IMR-90 (cell line): ENCODE measurements around the gene DSCAM. TPM values are rescaled to one million over a fixed set of nuclear protein-coding genes. Genes with fewer than 3 reads are reported as not detected.

Experiments used
- ATAC-seq: fragments of 200-7000 bp; cut with Tn5 transposase; 2 replicates; pipeline ENCODE4 v1.9.1; 2020; ENCODE audit warnings: low read depth, mild to moderate bottlenecking, moderate library complexity
- BruUV-seq: library from RNA; stranded (reverse); fragments of 400-500 nt; replicated peaks from 2 replicates; lab custom pipeline; 2021; lab: Mats Ljungman, UMichigan
- CTCF ChIA-PET: fragments of 300-600 bp; formaldehyde crosslinking; extraction: SDS; loops from one replicate; lab custom pipeline; 2021; ENCODE audit warnings: antibody characterized with exemption; lab: Yijun Ruan, JAX
- POLR2A ChIA-PET: fragments of 300-600 bp; sonication (Branson Sonifier 250); formaldehyde crosslinking; loops from one replicate; lab custom pipeline; 2022; ENCODE audit warnings: antibody characterized with exemption; ENCODE audit not compliant: unreplicated experiment; lab: Charles Lee
- DNase-seq: peaks from one replicate; pipeline ENCODE4 v3.0.0; 2013
- H2AFZ ChIP-seq: replicated peaks from 2 replicates; pipeline ENCODE3; 2013; ENCODE audit warnings: low read length, mild to moderate bottlenecking; ENCODE audit not compliant: poor library complexity
- H2AK5ac ChIP-seq: 2 replicates; pipeline ENCODE4 v1.6.1; 2013; ENCODE audit warnings: low read depth, low read length, inconsistent platforms
- H2AK9ac ChIP-seq: replicated peaks from 2 replicates; pipeline ENCODE3; 2013; ENCODE audit warnings: mild to moderate bottlenecking, low read depth, low read length, moderate library complexity; ENCODE audit not compliant: poor library complexity
- H2BK120ac ChIP-seq: 2 replicates; pipeline ENCODE4 v1.6.1; 2013; ENCODE audit warnings: low read depth, low read length, inconsistent platforms
- H2BK15ac ChIP-seq: 3 replicates; pipeline ENCODE4 v1.6.1; 2013; ENCODE audit warnings: low read depth, low read length, inconsistent platforms
- H2BK20ac ChIP-seq: 2 replicates; pipeline ENCODE4 v1.6.1; 2013; ENCODE audit warnings: low read depth, mild to moderate bottlenecking, inconsistent platforms, low read length, moderate library complexity
- H2BK5ac ChIP-seq: 2 replicates; pipeline ENCODE4 v1.6.1; 2013; ENCODE audit warnings: mild to moderate bottlenecking, low read depth, low read length, inconsistent platforms; ENCODE audit not compliant: poor library complexity, severe bottlenecking
- H3K14ac ChIP-seq: replicated peaks from 2 replicates; pipeline ENCODE4 v1.6.1; 2013; ENCODE audit warnings: low read depth, low read length, inconsistent platforms
- H3K18ac ChIP-seq: 2 replicates; pipeline ENCODE4 v1.6.1; 2013; ENCODE audit warnings: low read depth, low read length, control low read depth
- H3K23ac ChIP-seq: 2 replicates; pipeline ENCODE4 v1.6.1; 2013; ENCODE audit warnings: low read depth, low read length, inconsistent platforms
- H3K27ac ChIP-seq: 2 replicates; pipeline ENCODE4 v1.5.1; 2013; ENCODE audit warnings: mild to moderate bottlenecking, control low read depth, low read length; ENCODE audit not compliant: insufficient read depth
- H3K27me3 ChIP-seq: 2 replicates; pipeline ENCODE4 v1.6.1; 2013; ENCODE audit warnings: low read length; ENCODE audit not compliant: control insufficient read depth, insufficient read depth
- H3K36me3 ChIP-seq: 2 replicates; pipeline ENCODE4 v1.6.1; 2013; ENCODE audit warnings: low read length, mixed read lengths; ENCODE audit not compliant: control insufficient read depth, insufficient read depth
- H3K4ac ChIP-seq: 2 replicates; pipeline ENCODE4 v1.6.1; 2013; ENCODE audit warnings: low read depth, low read length, inconsistent platforms
- H3K4me1 ChIP-seq: 2 replicates; pipeline ENCODE4 v1.6.1; 2013; ENCODE audit warnings: low read length, mixed read lengths; ENCODE audit not compliant: control insufficient read depth, insufficient read depth
- H3K4me2 ChIP-seq: 2 replicates; pipeline ENCODE4 v1.6.1; 2013; ENCODE audit warnings: low read depth, mild to moderate bottlenecking, control low read depth, low read length, moderate library complexity
- H3K4me3 ChIP-seq: 2 replicates; pipeline ENCODE4 v1.5.1; 2013; ENCODE audit warnings: low read depth, mild to moderate bottlenecking, control low read depth, low read length, moderate library complexity; ENCODE audit not compliant: insufficient read depth
- H3K56ac ChIP-seq: 2 replicates; pipeline ENCODE4 v1.6.1; 2013; ENCODE audit warnings: low read length, inconsistent platforms; ENCODE audit not compliant: insufficient read depth; ENCODE audit errors: extremely low read depth
- H3K79me1 ChIP-seq, 2 experiments: 2 replicates each; pipeline ENCODE4 v1.6.1; 2013; ENCODE audit warnings: low read length in 2 of 2, inconsistent platforms in 1 of 2, low read depth in 1 of 2
- H3K9ac ChIP-seq: 2 replicates; pipeline ENCODE4 v1.6.1; 2013; ENCODE audit warnings: low read depth, low read length, control low read depth
- H3K9me1 ChIP-seq: 2 replicates; pipeline ENCODE4 v1.6.1; 2013; ENCODE audit warnings: low read length, inconsistent platforms; ENCODE audit not compliant: insufficient read depth
- H3K9me3 ChIP-seq: 2 replicates; pipeline ENCODE4 v1.6.1; 2013; ENCODE audit warnings: low read length; ENCODE audit not compliant: control insufficient read depth, insufficient read depth
- H4K20me1 ChIP-seq: 2 replicates; pipeline ENCODE4 v1.6.1; 2013; ENCODE audit warnings: low read length, inconsistent platforms; ENCODE audit not compliant: insufficient read depth
- H4K5ac ChIP-seq: 2 replicates; pipeline ENCODE4 v1.6.1; 2013; ENCODE audit warnings: mild to moderate bottlenecking, low read depth, low read length, control low read depth
- H4K8ac ChIP-seq, 2 experiments: 2 replicates each; pipeline ENCODE4 v1.6.1; 2013; ENCODE audit warnings: low read depth in 2 of 2, low read length in 2 of 2, control low read depth in 1 of 2, inconsistent platforms in 1 of 2
- H4K91ac ChIP-seq: 2 replicates; pipeline ENCODE4 v1.6.1; 2013; ENCODE audit warnings: low read depth, low read length, inconsistent platforms; ENCODE audit not compliant: insufficient read depth
- BHLHE40 ChIP-seq: fragments of 150-350 bp; IDR thresholded peaks from 2 replicates; pipeline ENCODE4 v1.6.1; 2016; ENCODE audit warnings: mild to moderate bottlenecking, low read depth, low read length
- CHD1 ChIP-seq: IDR thresholded peaks from 2 replicates; pipeline ENCODE4 v1.6.1; 2012; ENCODE audit warnings: low read depth, low read length, improper control_type of control experiment
- ELK1 ChIP-seq: fragments of 150-350 bp; IDR thresholded peaks from 2 replicates; pipeline ENCODE4 v1.6.1; 2016; ENCODE audit warnings: low read depth, mild to moderate bottlenecking, low read length, moderate library complexity, borderline replicate concordance
- FOS ChIP-seq: fragments of 150-350 bp; IDR thresholded peaks from 2 replicates; pipeline ENCODE4 v1.6.1; 2016; ENCODE audit warnings: low read depth, low read length
- MAFK ChIP-seq: IDR thresholded peaks from 2 replicates; pipeline ENCODE4 v1.6.1; 2012; ENCODE audit warnings: low read depth, low read length, improper control_type of control experiment
- MXI1 ChIP-seq: IDR thresholded peaks from 2 replicates; pipeline ENCODE4 v1.6.1; 2012; ENCODE audit warnings: low read depth, mild to moderate bottlenecking, low read length, moderate library complexity, borderline replicate concordance
- RCOR1 ChIP-seq: IDR thresholded peaks from 2 replicates; pipeline ENCODE4 v1.6.1; 2012; ENCODE audit warnings: mild to moderate bottlenecking, low read length, improper control_type of control experiment; ENCODE audit not compliant: insufficient replicate concordance
- USF2 ChIP-seq: fragments of 150-350 bp; IDR thresholded peaks from 2 replicates; pipeline ENCODE4 v1.6.1; 2017; ENCODE audit warnings: mild to moderate bottlenecking, antibody characterized with exemption, low read length, low read depth
- WGBS, 2 experiments: methylation state at CpG; one replicate each; pipeline versions ENCODE4 v1.1.5 to v1.1.7; 2013; ENCODE audit warnings: missing lambda C conversion rate in 2 of 2; ENCODE audit not compliant: insufficient read length in 1 of 2; ENCODE audit errors: extremely low coverage in 2 of 2; 5-methylcytosine and 5-hydroxymethylcytosine counted together
- dilution Hi-C: fragments of 300-500 bp; cut with HindIII; formaldehyde crosslinking; loops from one replicate; pipeline ENCODE4 v1.14.3; 2018; ENCODE audit warnings: low sequenced_read_pairs; ENCODE audit not compliant: unreplicated experiment
- in situ Hi-C: fragments of 300-500 bp; cut with MboI; formaldehyde crosslinking; loops from 3 replicates; pipeline ENCODE4 v1.14.3; 2019; ENCODE audit warnings: low sequenced_read_pairs, inconsistent platforms, mixed read lengths
- intact Hi-C: fragments of 100-400 bp; cut with micrococcal nuclease; formaldehyde crosslinking; loops from 2 replicates; pipeline ENCODE4 v1.10.0; 2022
- polyA plus RNA-seq, 3 experiments: library from polyadenylated mRNA; depleted of rRNA; stranded (reverse); fragments of >200 nt; gene quantifications; 2 replicates each; pipeline ENCODE4 v1.2.3, GENCODE V29; 2012; ENCODE audit warnings: low replicate concordance in 1 of 3
- total RNA-seq: library from RNA; depleted of rRNA; stranded (reverse); fragments of >200 nt; gene quantifications from 2 replicates; pipeline ENCODE4 v1.2.3, GENCODE V29; 2012

Gene DSCAM
- total and polyA plus RNA-seq, 2 of the 4 experiments (the other 2 are of a cell fraction), result under 0.01 to 0.02 TPM

- H2BK120ac ChIP-seq, result no peak overlapping the region
- DNase-seq, result no peak
- H2AK5ac ChIP-seq, result no peak overlapping the region
- no peak overlapping the region for H2BK15ac ChIP-seq
- H3K9me1 ChIP-seq, result no peaks in the 10 kb centered on the region
- no peaks in the 10 kb centered on the region for H3K27me3 ChIP-seq
- H3K9me3 ChIP-seq, result peaks cover 3% of the 10 kb centered on the region; the same call in 1 of the 2 replicates
- H3K27ac ChIP-seq, result no peak overlapping the region
- intact Hi-C loops, result no loop called here
- no peak for TF ChIP-seq MAFK
- TF ChIP-seq MXI1, result no peak
- no peak for TF ChIP-seq BHLHE40
- no peak for TF ChIP-seq ELK1
- TF ChIP-seq FOS, result no peak
- TF ChIP-seq CHD1, result no peak
- TF ChIP-seq USF2, result no peak
- no peak for TF ChIP-seq RCOR1
- POLR2A ChIA-PET, result no interaction called here
- WGBS, 2 experiments, result no CpG with 5 or more reads among the region's 1 CpG
- no peaks in the 10 kb centered on the region for H3K36me3 ChIP-seq
- no peak overlapping the region for H2BK20ac ChIP-seq
- no peak overlapping the region for H4K8ac ChIP-seq
- H3K4me2 ChIP-seq, result no peak overlapping the region
- H3K56ac ChIP-seq, result no peak overlapping the region
- no peak overlapping the region for H2BK5ac ChIP-seq
- in situ Hi-C loops, result no loop called here
- BruUV-seq, result no TSS peak
- CTCF ChIA-PET, result no interaction called here
- H3K79me1 ChIP-seq, result no peaks in the 10 kb centered on the region
- dilution Hi-C loops, result no loop called here
- H4K20me1 ChIP-seq, result no peaks in the 10 kb centered on the region
- H3K23ac ChIP-seq, result no peak overlapping the region
- no peaks in the 10 kb centered on the region for H3K4me1 ChIP-seq
- no peak overlapping the region for H3K4ac ChIP-seq
- no peak for ATAC-seq
- H2AK9ac ChIP-seq, result no peak overlapping the region
- H3K14ac ChIP-seq, result no peak overlapping the region
- no peak overlapping the region for H2AFZ ChIP-seq
- H4K91ac ChIP-seq, result no peak overlapping the region
- H3K9ac ChIP-seq, result no peak overlapping the region
- H3K4me3 ChIP-seq, result no peak overlapping the region
- H4K5ac ChIP-seq, result no peak overlapping the region
- H3K18ac ChIP-seq, result no peak overlapping the region
These were observed 223.4 kb downstream of the DSCAM start for GRCh38 chr21:40623528-40623927.
